HepG2 (cell line): ENCODE measurements around the gene CXCR5. TPM values are rescaled to one million over a fixed set of nuclear protein-coding genes. Genes with fewer than 3 reads are reported as not detected.

Source experiments
- ATF5 ChIP-seq: sonication (generic); formaldehyde crosslinking; IDR thresholded peaks from 2 replicates; pipeline ENCODE4 v1.4.0; 2020; ENCODE audit warnings: mild to moderate bottlenecking, low read depth, missing genetic modification reagents
- DDIT3 ChIP-seq: sonication (generic); formaldehyde crosslinking; IDR thresholded peaks from 2 replicates; pipeline ENCODE4 v1.4.0; 2020; ENCODE audit warnings: mild to moderate bottlenecking, missing genetic modification reagents
- GTF3A ChIP-seq: sonication (generic); formaldehyde crosslinking; conservative IDR thresholded peaks from 2 replicates; pipeline ENCODE4 v1.4.0; 2020; ENCODE audit warnings: mild to moderate bottlenecking, missing genetic modification reagents
- HMG20A ChIP-seq: IDR thresholded peaks from 2 replicates; pipeline ENCODE4 v1.6.1; 2016; ENCODE audit warnings: borderline replicate concordance
- NFIC ChIP-seq: IDR thresholded peaks from 2 replicates; pipeline ENCODE4 v1.6.1; 2012; ENCODE audit warnings: mild to moderate bottlenecking, low read length, inconsistent platforms
- PTBP1 ChIP-seq: fragments of 200-400 bp; formaldehyde crosslinking; IDR thresholded peaks from 2 replicates; pipeline ENCODE4 v1.6.1; 2018; ENCODE audit warnings: low read length, low read depth; ENCODE audit not compliant: poor library complexity, severe bottlenecking
- RARG ChIP-seq: sonication (generic); formaldehyde crosslinking; IDR thresholded peaks from 2 replicates; pipeline ENCODE4 v1.4.0; 2020; ENCODE audit warnings: low read depth, mild to moderate bottlenecking, missing genetic modification reagents
- SAP130 ChIP-seq: IDR thresholded peaks from 2 replicates; pipeline ENCODE4 v1.6.1; 2016; ENCODE audit warnings: low read depth
- ZBTB7A ChIP-seq: sonication (generic); formaldehyde crosslinking; IDR thresholded peaks from 2 replicates; pipeline ENCODE4 v1.8.0; 2022; ENCODE audit warnings: mild to moderate bottlenecking, missing genetic modification reagents
- ZFP90 ChIP-seq: sonication (generic); formaldehyde crosslinking; IDR thresholded peaks from 2 replicates; pipeline ENCODE4 v1.8.0; 2022; ENCODE audit warnings: missing genetic modification reagents, mild to moderate bottlenecking, inconsistent platforms, borderline replicate concordance
- ZHX2 ChIP-seq, 2 experiments: sonication (generic) in 1 of 2; formaldehyde crosslinking in 1 of 2; IDR thresholded peaks; 2 replicates each; pipeline versions ENCODE4 v1.6.1 to v1.9.0; 2014 to 2022; ENCODE audit warnings: antibody characterized with exemption in 1 of 2, borderline replicate concordance in 1 of 2, inconsistent platforms in 1 of 2, low read depth in 1 of 2, missing genetic modification reagents in 1 of 2
- ZMYM4 ChIP-seq: sonication (generic); formaldehyde crosslinking; IDR thresholded peaks from 2 replicates; pipeline ENCODE4 v1.8.1; 2023; ENCODE audit warnings: mild to moderate bottlenecking, missing genetic modification reagents
- ZNF10 ChIP-seq: sonication (generic); formaldehyde crosslinking; IDR thresholded peaks from 2 replicates; pipeline ENCODE4 v1.4.0; 2020; ENCODE audit warnings: mild to moderate bottlenecking, low read depth, missing genetic modification reagents, borderline replicate concordance
- ZNF362 ChIP-seq: sonication (generic); formaldehyde crosslinking; IDR thresholded peaks from 2 replicates; pipeline ENCODE4 v1.4.0; 2020; ENCODE audit warnings: missing genetic modification reagents, mild to moderate bottlenecking, borderline replicate concordance
- ZNF703 ChIP-seq: sonication (generic); formaldehyde crosslinking; IDR thresholded peaks from 2 replicates; pipeline ENCODE4 v1.5.1; 2020; ENCODE audit warnings: missing genetic modification reagents, mild to moderate bottlenecking, moderate library complexity, borderline replicate concordance
- ZNF777 ChIP-seq: sonication (generic); formaldehyde crosslinking; IDR thresholded peaks from 2 replicates; pipeline ENCODE4 v1.4.0; 2020; ENCODE audit warnings: missing genetic modification reagents
- polyA plus RNA-seq, 8 experiments: library from polyadenylated mRNA; depleted of rRNA in 3 of 8; stranded (reverse) in 7 of 8; unstranded in 1 of 8; fragments of >200 nt; fragmentation: Illumina TruSeq in 4 of 8; extraction: Trizol in 4 of 8; gene quantifications; 2 replicates each; pipeline versions ENCODE4 v1.2.1 to v1.2.3, GENCODE V29; 2011 to 2016; ENCODE audit warnings: low read depth in 4 of 8, missing spikeins in 1 of 8, mixed read lengths in 1 of 8; ENCODE audit not compliant: insufficient read depth in 1 of 8
- total RNA-seq, 5 experiments: library from RNA; depleted of rRNA; stranded (reverse); fragments of >200 nt; fragmentation: Illumina TruSeq; extraction: Trizol; gene quantifications; 2 replicates each; pipeline ENCODE4 v1.2.3, GENCODE V29; 2016; ENCODE audit warnings: low read depth in 1 of 5
- TF ChIP-seq, protein P1 (sequence below): sonication (generic); formaldehyde crosslinking; IDR thresholded peaks from 2 replicates; pipeline ENCODE4 v1.8.1; 2023; ENCODE audit warnings: missing genetic modification reagents, inconsistent platforms, borderline replicate concordance
- TF ChIP-seq, protein P2 (sequence below): sonication (generic); formaldehyde crosslinking; conservative IDR thresholded peaks from 2 replicates; pipeline ENCODE4 v1.4.0; 2020; ENCODE audit warnings: missing genetic modification reagents

Gene CXCR5
- total and polyA plus RNA-seq, 2 of the 13 experiments (the other 11 are each of a cell fraction or from before 2014, with no cell fraction given): not detected

DNA sequence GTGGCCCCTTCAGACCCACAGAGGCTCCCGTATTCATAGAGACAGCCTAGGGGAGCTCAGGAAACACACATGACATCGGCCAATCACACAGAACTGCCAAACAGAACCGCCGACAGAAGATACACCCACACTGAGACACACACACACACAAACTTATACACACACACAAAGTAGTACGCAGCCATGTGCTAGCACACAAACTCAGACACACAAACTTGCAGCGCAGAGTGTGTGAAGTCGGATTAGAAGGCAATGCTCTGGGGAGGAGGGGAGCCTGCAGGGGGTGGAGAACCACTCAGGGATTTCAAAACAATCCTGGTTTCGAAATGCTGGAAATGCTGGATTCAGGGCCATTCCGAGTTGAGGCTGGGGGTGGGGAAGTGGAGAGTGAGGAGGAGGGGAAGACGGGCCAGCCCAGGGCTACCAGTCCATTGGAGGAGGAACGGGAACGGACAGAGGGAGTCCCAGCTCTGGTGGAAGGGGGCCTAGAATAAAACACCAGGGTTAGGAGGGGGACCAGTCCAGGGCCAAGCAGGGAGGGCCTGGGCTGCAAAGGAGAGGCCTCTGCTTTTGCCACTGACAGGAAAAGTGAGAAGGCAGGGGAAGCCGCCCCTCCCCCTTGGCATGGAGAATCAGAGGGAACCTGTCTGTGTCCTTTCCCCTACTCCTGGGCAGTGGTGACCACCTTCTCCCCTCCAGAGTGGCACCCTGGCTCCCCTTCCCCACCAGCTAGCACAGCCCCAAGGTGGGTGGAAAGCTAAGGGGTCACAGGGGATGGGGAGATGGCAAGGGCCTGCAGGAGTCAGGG is 37.6 kb downstream of the CXCR5 start (continued):
- TF ChIP-seq ZNF362 (no peak), PTBP1 (no peak), ATF5 (no peak), DDIT3 (CRISPR knock-in tag) (no peak), ZNF703 (CRISPR knock-in tag) (no peak), ZMYM4 (CRISPR knock-in tag) (peak; percentile 61), RARG (CRISPR knock-in tag) (no peak), ZFP90 (CRISPR knock-in tag) (no peak; the same call in 1 of the 2 replicates), NFIC (no peak), GTF3A (CRISPR knock-in tag) (no peak), ZNF10 (CRISPR knock-in tag) (no peak), SAP130 (peak; percentile 93), ZHX2 (IDR thresholded peaks at IDR 0.05; ENCODE audit: low read depth) (no peak), ZHX2 (CRISPR knock-in tag; IDR thresholded peaks at IDR 0.05; ENCODE audit: borderline replicate concordance) (no peak), HMG20A (CRISPR knock-in tag) (peak; percentile 51; the same call in 1 of the 2 replicates), ZBTB7A (CRISPR knock-in tag) (peak; percentile 61; the same call in 1 of the 2 replicates), ZNF777 (CRISPR knock-in tag) (no peak)
- TF ChIP-seq, protein P1, sequence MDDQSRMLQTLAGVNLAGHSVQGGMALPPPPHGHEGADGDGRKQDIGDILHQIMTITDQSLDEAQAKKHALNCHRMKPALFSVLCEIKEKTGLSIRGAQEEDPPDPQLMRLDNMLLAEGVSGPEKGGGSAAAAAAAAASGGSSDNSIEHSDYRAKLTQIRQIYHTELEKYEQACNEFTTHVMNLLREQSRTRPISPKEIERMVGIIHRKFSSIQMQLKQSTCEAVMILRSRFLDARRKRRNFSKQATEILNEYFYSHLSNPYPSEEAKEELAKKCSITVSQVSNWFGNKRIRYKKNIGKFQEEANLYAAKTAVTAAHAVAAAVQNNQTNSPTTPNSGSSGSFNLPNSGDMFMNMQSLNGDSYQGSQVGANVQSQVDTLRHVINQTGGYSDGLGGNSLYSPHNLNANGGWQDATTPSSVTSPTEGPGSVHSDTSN: no peak
- TF ChIP-seq, protein P2, sequence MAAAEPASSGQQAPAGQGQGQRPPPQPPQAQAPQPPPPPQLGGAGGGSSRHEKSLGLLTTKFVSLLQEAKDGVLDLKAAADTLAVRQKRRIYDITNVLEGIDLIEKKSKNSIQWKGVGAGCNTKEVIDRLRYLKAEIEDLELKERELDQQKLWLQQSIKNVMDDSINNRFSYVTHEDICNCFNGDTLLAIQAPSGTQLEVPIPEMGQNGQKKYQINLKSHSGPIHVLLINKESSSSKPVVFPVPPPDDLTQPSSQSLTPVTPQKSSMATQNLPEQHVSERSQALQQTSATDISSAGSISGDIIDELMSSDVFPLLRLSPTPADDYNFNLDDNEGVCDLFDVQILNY: no peak
